Dermis microvascular lymphatic vessel endothelial cell (primary cell): ENCODE data around the gene SOBP. TPM values are rescaled to one million over a fixed set of nuclear protein-coding genes. Genes with fewer than 3 reads are reported as not detected.
A peak's percentile ranks its signal among the peaks of the same experiment; 100 is the strongest.
"Not testable (repeated sequence)": the region's sequence is repeated elsewhere in the genome, so short reads cannot be mapped to it uniquely, and the experiment has no call there.

ENCODE experiments used
- DNase-seq, 2 donors: peaks; one replicate each; pipeline versions ENCODE4 v3.0.0 to v3.0.0-alpha.2; 2010; ENCODE audit warnings: low read depth in 2 of 2
- total RNA-seq: library from RNA; depleted of rRNA; stranded (reverse); fragments of >200 nt; gene quantifications from 2 replicates; pipeline ENCODE4 v1.2.1, GENCODE V29; 2014

Gene SOBP
- total RNA-seq, 1 donor from 2014 or later, result 0.26 TPM

GRCh38 chr6:107550241-107550840 lies 60.4 kb downstream of the SOBP start:
- no peak for DNase-seq

GRCh38 chr6:107550906-107551305 lies 61.0 kb downstream of the SOBP start:
- DNase-seq, result no peak

GRCh38 chr6:107553121-107553520 lies 63.2 kb downstream of the SOBP start:
- DNase-seq, result not testable (repeated sequence)

GRCh38 chr6:107554326-107554725 lies 64.4 kb downstream of the SOBP start:
- DNase-seq, result no peak

- DNase-seq, result no peak
Measured at GRCh38 chr6:107554918-107555317, 65.0 kb downstream of the SOBP start.

GRCh38 chr6:107555449-107555848 lies 65.5 kb downstream of the SOBP start:
- DNase-seq, result no peak

GRCh38 chr6:107556082-107556481 lies 66.2 kb downstream of the SOBP start:
- no peak for DNase-seq

GRCh38 chr6:107557698-107558097 lies 67.8 kb downstream of the SOBP start:
- DNase-seq, result no peak

GRCh38 chr6:107560657-107561056 lies 70.7 kb downstream of the SOBP start:
- no peak for DNase-seq

- no peak for DNase-seq
Measured at GRCh38 chr6:107561306-107561705, 71.4 kb downstream of the SOBP start.

- DNase-seq, result no peak
Measured at GRCh38 chr6:107563694-107564588, 74.0 kb downstream of the SOBP start.

- no peak for DNase-seq
Measured at GRCh38 chr6:107564589-107564951, 74.7 kb downstream of the SOBP start.

- no peak for DNase-seq
Measured at GRCh38 chr6:107565165-107565723, 75.3 kb downstream of the SOBP start.

GRCh38 chr6:107567643-107568042 lies 77.7 kb downstream of the SOBP start:
- DNase-seq, result no peak

GRCh38 chr6:107569473-107569872 lies 79.6 kb downstream of the SOBP start:
- no peak for DNase-seq

GRCh38 chr6:107571354-107571753 lies 81.4 kb downstream of the SOBP start:
- no peak for DNase-seq

GRCh38 chr6:107572886-107573285 lies 83.0 kb downstream of the SOBP start:
- no peak for DNase-seq

- DNase-seq, result no peak
Measured at GRCh38 chr6:107574856-107575255, 84.9 kb downstream of the SOBP start.

GRCh38 chr6:107576852-107577251 lies 86.9 kb downstream of the SOBP start:
- DNase-seq, result peak in 1 of 2 donors; percentile 20

GRCh38 chr6:107578642-107579341 lies 88.9 kb downstream of the SOBP start:
- DNase-seq, result no peak

GRCh38 chr6:107579456-107580056 lies 89.6 kb downstream of the SOBP start:
- no peak for DNase-seq

- no peak for DNase-seq
Measured at GRCh38 chr6:107582086-107582485, 92.2 kb downstream of the SOBP start.
